HCT116 (cell line): ENCODE data around the gene LY6G6C.

ENCODE experiments used
- ELF1 ChIP-seq: IDR thresholded peaks from 2 replicates; pipeline ENCODE4 v1.6.1; 2012; ENCODE audit warnings: low read depth, borderline replicate concordance
- EZH2 ChIP-seq: fragments of 200-600 bp; sonication (generic); IDR thresholded peaks from 2 replicates; pipeline ENCODE4 v1.6.1; 2017; ENCODE audit warnings: antibody characterized with exemption, mixed run types
- EZH2phosphoT487 ChIP-seq: fragments of 200-600 bp; IDR thresholded peaks from 2 replicates; pipeline ENCODE4 v1.6.1; 2018; ENCODE audit warnings: antibody characterized with exemption, borderline replicate concordance
- JUND ChIP-seq: IDR thresholded peaks from 2 replicates; pipeline ENCODE4 v1.6.1; 2012
- SIN3A ChIP-seq: IDR thresholded peaks from 2 replicates; pipeline ENCODE4 v1.6.1; 2012; ENCODE audit warnings: low read depth
- ZNF274 ChIP-seq: fragments of 200-500 bp; sonication (Bioruptor generic); IDR thresholded peaks from 2 replicates; pipeline ENCODE4 v1.6.1; 2014; ENCODE audit warnings: mild to moderate bottlenecking, low read depth, low read length, inconsistent platforms
- TF ChIP-seq, protein P1 (sequence below), 3 experiments: fragments of 200-600 bp in 1 of 3; sonication (generic) in 1 of 3; IDR thresholded peaks in 2 of 3; conservative IDR thresholded peaks in 1 of 3; 2 replicates each; pipeline ENCODE4 v1.5.1; 2012 to 2017; ENCODE audit warnings: low read depth in 2 of 3, low read length in 2 of 3, antibody characterized with exemption in 1 of 3, borderline replicate concordance in 1 of 3, control low read depth in 1 of 3, mild to moderate bottlenecking in 1 of 3, mixed read lengths in 1 of 3, mixed run types in 1 of 3, moderate library complexity in 1 of 3; ENCODE audit not compliant: insufficient read depth in 1 of 3
- TF ChIP-seq, protein P2 (sequence below): IDR thresholded peaks from 2 replicates; pipeline ENCODE4 v1.6.1; 2012

DNA sequence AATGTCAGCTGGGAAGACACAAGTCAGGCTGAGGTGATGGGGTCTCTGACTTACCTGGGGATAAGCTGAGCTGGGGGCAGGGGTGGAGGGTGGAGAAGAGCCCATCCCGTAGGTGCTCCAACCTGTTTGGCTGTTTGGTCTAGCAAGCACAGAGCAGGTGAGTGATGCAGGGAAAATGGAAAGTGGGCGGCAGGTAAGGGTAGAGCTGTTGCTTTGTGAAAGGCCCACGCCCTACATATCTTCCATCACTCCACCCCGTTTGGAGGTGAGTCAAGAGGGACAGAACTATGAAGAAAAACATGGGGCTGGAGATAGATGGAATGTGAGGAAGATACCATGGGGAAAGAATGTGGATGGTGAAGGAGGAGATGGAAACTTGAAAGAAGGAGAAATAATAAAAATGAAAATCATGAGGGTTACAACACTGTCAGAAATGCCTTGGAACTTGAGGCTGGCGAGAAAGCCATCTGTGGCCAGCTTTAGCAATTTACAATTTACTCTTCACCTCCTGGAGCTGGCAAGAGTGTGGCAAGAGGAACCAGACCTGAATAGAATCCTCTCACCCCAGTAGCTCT, 1.3 kb downstream of the LY6G6C start:
- TF ChIP-seq, protein P1, sequence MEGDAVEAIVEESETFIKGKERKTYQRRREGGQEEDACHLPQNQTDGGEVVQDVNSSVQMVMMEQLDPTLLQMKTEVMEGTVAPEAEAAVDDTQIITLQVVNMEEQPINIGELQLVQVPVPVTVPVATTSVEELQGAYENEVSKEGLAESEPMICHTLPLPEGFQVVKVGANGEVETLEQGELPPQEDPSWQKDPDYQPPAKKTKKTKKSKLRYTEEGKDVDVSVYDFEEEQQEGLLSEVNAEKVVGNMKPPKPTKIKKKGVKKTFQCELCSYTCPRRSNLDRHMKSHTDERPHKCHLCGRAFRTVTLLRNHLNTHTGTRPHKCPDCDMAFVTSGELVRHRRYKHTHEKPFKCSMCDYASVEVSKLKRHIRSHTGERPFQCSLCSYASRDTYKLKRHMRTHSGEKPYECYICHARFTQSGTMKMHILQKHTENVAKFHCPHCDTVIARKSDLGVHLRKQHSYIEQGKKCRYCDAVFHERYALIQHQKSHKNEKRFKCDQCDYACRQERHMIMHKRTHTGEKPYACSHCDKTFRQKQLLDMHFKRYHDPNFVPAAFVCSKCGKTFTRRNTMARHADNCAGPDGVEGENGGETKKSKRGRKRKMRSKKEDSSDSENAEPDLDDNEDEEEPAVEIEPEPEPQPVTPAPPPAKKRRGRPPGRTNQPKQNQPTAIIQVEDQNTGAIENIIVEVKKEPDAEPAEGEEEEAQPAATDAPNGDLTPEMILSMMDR (IDR thresholded peaks at IDR 0.05 in 2 of 3, conservative IDR thresholded peaks at IDR 0.05 in 1 of 3; ENCODE audit: borderline replicate concordance in 1 of 3, insufficient read depth in 1 of 3, low read depth in 2 of 3, low read length in 2 of 3), result no peak
- no peak for TF ChIP-seq EZH2phosphoT487
- no peak for TF ChIP-seq JUND
- no peak for TF ChIP-seq SIN3A
- no peak for TF ChIP-seq ZNF274
- TF ChIP-seq, protein P2, sequence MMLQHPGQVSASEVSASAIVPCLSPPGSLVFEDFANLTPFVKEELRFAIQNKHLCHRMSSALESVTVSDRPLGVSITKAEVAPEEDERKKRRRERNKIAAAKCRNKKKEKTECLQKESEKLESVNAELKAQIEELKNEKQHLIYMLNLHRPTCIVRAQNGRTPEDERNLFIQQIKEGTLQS, result no peak
- TF ChIP-seq ELF1, result no peak
- TF ChIP-seq EZH2, result no peak
